OCI-LY3 (cell line): Measurements from ENCODE around the gene RFWD3.

Experiments used
- H2AFZ ChIP-seq: fragments of 200-600, 300-600 bp; shearing (Covaris generic); 2 replicates; pipeline ENCODE4 v1.6.0; 2014; ENCODE audit warnings: antibody characterized with exemption, low read depth, low read length
- H3K27ac ChIP-seq: fragments of 200-600, 300-600 bp; sonication (generic); 2 replicates; pipeline ENCODE4 v1.5.1; 2014; ENCODE audit warnings: mild to moderate bottlenecking, low read length, moderate library complexity, mixed read lengths
- H3K27me3 ChIP-seq: fragments of 200-600, 300-600 bp; sonication (generic); 2 replicates; pipeline ENCODE4 v1.6.1; 2014; ENCODE audit warnings: low read depth, low read length, mixed read lengths
- H3K36me3 ChIP-seq: fragments of 200-600, 300-600 bp; sonication (generic); replicated peaks from 2 replicates; pipeline ENCODE3; 2014; ENCODE audit warnings: low read depth, low read length, mixed read lengths
- H3K4me1 ChIP-seq: fragments of 300-600, 200-600 bp; sonication (generic); 2 replicates; pipeline ENCODE4 v1.6.1; 2014; ENCODE audit warnings: low read length, mixed read lengths
- H3K4me2 ChIP-seq: fragments of 200-600, 300-600 bp; sonication (generic); 2 replicates; pipeline ENCODE4 v1.6.1; 2014; ENCODE audit warnings: low read length, mixed read lengths
- H3K4me3 ChIP-seq: fragments of 300-600, 200-600 bp; sonication (generic); 2 replicates; pipeline ENCODE4 v1.5.1; 2014; ENCODE audit warnings: antibody characterized with exemption, mild to moderate bottlenecking, low read length, moderate library complexity
- H3K79me2 ChIP-seq: fragments of 300-600, 200-600 bp; shearing (Covaris generic); 2 replicates; pipeline ENCODE4 v1.6.1; 2014; ENCODE audit warnings: mild to moderate bottlenecking, low read length, mixed read lengths
- H3K9ac ChIP-seq: fragments of 300-600, 200-600 bp; shearing (Covaris generic); 2 replicates; pipeline ENCODE4 v1.6.0; 2014; ENCODE audit warnings: mild to moderate bottlenecking, low read length, moderate library complexity
- H3K9me3 ChIP-seq: fragments of 200-600, 300-600 bp; shearing (Covaris generic); 2 replicates; pipeline ENCODE4 v1.6.1; 2014; ENCODE audit warnings: low read length, mixed read lengths; ENCODE audit not compliant: insufficient read depth
- H4K20me1 ChIP-seq: fragments of 200-600, 300-600 bp; sonication (generic); 2 replicates; pipeline ENCODE4 v1.6.1; 2016; ENCODE audit warnings: low read length, mixed read lengths; ENCODE audit not compliant: insufficient read depth
- EZH2phosphoT487 ChIP-seq: fragments of 200-600 bp; shearing (Covaris generic); IDR thresholded peaks from 2 replicates; pipeline ENCODE4 v1.6.1; 2018; ENCODE audit warnings: antibody characterized with exemption, mixed run types, low read depth
- TF ChIP-seq, protein P1 (sequence below): fragments of 200-600, 300-600 bp; sonication (generic); IDR thresholded peaks from 2 replicates; pipeline ENCODE4 v1.5.1; 2014; ENCODE audit warnings: antibody characterized with exemption, low read length, low read depth

RFWD3 gene

DNA sequence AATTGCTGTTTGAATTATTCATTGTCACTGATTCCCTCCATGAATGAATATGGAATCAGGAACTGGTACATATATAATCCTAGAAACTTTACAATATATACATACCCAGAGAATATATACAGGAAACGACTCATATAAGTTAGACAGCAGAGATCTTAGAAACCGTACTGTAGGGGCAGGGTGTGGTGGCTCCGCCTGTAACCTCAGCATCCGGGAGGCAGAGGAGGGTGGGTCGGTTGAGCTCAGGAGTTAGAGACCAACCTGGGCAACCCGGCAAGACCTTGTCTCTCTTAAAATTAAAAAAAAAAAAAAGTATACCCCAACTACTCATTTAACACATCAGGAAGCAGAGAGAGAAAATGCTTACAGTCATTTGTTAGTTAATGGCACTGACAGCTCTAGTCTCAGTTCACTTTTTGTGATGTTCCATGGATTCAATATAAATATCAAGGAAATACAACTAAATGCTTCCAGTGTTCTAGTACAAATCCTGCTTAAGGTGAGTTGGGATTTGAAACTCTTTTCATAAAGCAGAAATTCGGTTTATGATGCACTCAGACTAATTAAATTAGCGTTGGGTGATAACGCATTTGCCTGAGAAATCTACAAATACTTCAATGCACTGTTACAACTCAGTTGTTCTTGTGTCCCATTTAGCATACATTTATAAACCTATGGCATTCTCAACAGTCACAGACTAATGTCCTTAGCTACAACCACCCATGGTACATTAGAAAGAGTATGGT, 65.4 kb downstream of the RFWD3 start:
- peaks cover 27% of the 10 kb centered on the region for H3K4me1 ChIP-seq
- H3K36me3 ChIP-seq, result peaks cover 7% of the 10 kb centered on the region
- H2AFZ ChIP-seq, result no peak overlapping the region
- no peaks in the 10 kb centered on the region for H3K9me3 ChIP-seq
- peak overlapping the region; percentile 53 for H3K4me2 ChIP-seq
- peak overlapping the region; percentile 3; the same call in 1 of the 2 replicates for H3K27ac ChIP-seq
- H3K27me3 ChIP-seq, result no peaks in the 10 kb centered on the region
- peaks cover 52% of the 10 kb centered on the region for H4K20me1 ChIP-seq
- H3K9ac ChIP-seq, result no peak overlapping the region
- TF ChIP-seq, protein P1, sequence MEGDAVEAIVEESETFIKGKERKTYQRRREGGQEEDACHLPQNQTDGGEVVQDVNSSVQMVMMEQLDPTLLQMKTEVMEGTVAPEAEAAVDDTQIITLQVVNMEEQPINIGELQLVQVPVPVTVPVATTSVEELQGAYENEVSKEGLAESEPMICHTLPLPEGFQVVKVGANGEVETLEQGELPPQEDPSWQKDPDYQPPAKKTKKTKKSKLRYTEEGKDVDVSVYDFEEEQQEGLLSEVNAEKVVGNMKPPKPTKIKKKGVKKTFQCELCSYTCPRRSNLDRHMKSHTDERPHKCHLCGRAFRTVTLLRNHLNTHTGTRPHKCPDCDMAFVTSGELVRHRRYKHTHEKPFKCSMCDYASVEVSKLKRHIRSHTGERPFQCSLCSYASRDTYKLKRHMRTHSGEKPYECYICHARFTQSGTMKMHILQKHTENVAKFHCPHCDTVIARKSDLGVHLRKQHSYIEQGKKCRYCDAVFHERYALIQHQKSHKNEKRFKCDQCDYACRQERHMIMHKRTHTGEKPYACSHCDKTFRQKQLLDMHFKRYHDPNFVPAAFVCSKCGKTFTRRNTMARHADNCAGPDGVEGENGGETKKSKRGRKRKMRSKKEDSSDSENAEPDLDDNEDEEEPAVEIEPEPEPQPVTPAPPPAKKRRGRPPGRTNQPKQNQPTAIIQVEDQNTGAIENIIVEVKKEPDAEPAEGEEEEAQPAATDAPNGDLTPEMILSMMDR, result no peak
- no peak for TF ChIP-seq EZH2phosphoT487
- H3K79me2 ChIP-seq, result peaks cover 94% of the 10 kb centered on the region
- H3K4me3 ChIP-seq, result peak overlapping the region; percentile 42

DNA sequence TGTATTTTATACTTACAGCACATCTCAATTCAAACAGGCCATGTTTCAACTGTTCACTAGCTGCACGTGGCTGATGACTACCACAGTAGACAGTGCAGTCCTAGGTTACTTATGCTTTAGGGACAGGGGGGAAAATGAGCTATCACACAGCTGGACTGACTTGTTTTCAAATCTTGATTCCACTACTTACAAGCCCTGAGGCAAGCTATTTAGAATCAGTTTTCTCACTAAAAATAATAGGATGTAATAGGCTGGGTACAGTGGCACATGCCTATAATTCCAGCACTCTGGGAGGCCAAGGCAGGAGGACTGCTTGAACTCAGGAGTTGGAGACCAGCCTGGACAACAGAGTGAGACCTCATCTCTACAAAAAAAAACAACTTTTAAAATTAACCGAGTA, 70.1 kb downstream of the RFWD3 start:
- Histone ChIP-seq H3K4me2 (no peak overlapping the region), H4K20me1 (peaks cover 48% of the 10 kb centered on the region), H3K27me3 (no peaks in the 10 kb centered on the region), H3K36me3 (peaks cover 7% of the 10 kb centered on the region), H3K4me1 (peaks cover 13% of the 10 kb centered on the region), H3K27ac (no peak overlapping the region), H2AFZ (no peak overlapping the region), H3K79me2 (peaks cover 90% of the 10 kb centered on the region), H3K9ac (no peak overlapping the region), H3K4me3 (no peak overlapping the region), H3K9me3 (no peaks in the 10 kb centered on the region)
- no peak for TF ChIP-seq EZH2phosphoT487
- TF ChIP-seq, protein P1, result no peak

DNA sequence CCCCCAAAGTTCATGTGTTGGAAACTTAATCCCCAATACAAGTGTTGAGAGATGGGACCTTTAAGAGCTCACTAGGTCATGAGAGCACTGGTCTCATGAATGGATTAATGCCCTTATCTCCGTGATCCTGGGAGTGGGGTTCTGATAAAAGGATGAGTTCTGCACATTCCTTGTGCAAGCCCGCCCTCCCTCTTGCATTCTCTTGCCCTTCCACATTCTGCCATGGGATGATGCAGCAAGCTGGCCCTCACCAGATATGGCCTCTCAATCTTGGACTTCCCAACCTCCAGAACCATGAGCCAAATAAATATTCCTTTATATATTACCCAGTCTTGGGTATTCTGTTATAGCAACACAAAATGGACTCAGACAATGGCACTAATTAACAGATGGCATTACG, 73.8 kb downstream of the RFWD3 start:
- Histone ChIP-seq H3K79me2 (peaks cover 88% of the 10 kb centered on the region), H3K27ac (no peak overlapping the region), H3K4me3 (no peak overlapping the region)

More for the DNA sequence above, 73.8 kb downstream of the RFWD3 start:
- Histone ChIP-seq H3K9ac (no peak overlapping the region), H2AFZ (no peak overlapping the region), H3K27me3 (no peaks in the 10 kb centered on the region), H3K9me3 (no peaks in the 10 kb centered on the region), H3K4me2 (no peak overlapping the region), H4K20me1 (peaks cover 23% of the 10 kb centered on the region), H3K36me3 (peaks cover 18% of the 10 kb centered on the region), H3K4me1 (peaks cover 31% of the 10 kb centered on the region)
- TF ChIP-seq EZH2phosphoT487, result no peak
- TF ChIP-seq, protein P1, result no peak
